ENCODE data around the gene GNG12. TPM values are rescaled to one million over a fixed set of nuclear protein-coding genes. Genes with fewer than 3 reads are reported as not detected.

The GNG12 gene
- total and polyA plus RNA-seq, 4 donors, result 61.3 to 157 (median 78.5) TPM

GRCh38 chr1:67685558-67686266 lies 147.6 kb downstream of the GNG12 start:
- Histone ChIP-seq H3K27ac (ENCODE audit: low read depth, low read length) (peak overlapping the region; percentile 64), H3K36me3 (ENCODE audit: control insufficient read depth, insufficient read depth, low read length) (no peaks in the 10 kb centered on the region), H3K27me3 (ENCODE audit: control insufficient read depth, insufficient read depth, low read length) (no peaks in the 10 kb centered on the region), H3K9me3 (ENCODE audit: control insufficient read depth, insufficient read depth, low read length) (no peaks in the 10 kb centered on the region), H3K4me3 (ENCODE audit: low read depth, low read length) (peak overlapping the region; percentile 86), H3K4me1 (ENCODE audit: control insufficient read depth, insufficient read depth, low read length) (peaks cover 14% of the 10 kb centered on the region)
- no peak for DNase-seq (ENCODE audit: low read depth in 4 of 6, low spot score in 6 of 6)
- under 1% methylated on average over 64 of the region's 65 CpGs for WGBS (ENCODE audit: insufficient coverage)

DNA sequence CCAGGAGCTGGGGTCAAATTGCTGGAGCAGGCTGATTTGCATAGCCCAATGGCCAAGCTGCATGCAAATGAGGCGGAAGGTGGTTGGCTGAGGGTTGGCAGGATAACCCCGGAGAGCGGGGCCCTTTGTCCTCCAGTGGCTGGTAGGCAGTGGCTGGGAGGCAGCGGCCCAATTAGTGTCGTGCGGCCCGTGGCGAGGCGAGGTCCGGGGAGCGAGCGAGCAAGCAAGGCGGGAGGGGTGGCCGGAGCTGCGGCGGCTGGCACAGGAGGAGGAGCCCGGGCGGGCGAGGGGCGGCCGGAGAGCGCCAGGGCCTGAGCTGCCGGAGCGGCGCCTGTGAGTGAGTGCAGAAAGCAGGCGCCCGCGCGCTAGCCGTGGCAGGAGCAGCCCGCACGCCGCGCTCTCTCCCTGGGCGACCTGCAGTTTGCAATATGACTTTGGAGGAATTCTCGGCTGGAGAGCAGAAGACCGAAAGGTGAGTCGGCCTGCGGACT lies 148.2 kb downstream of the GNG12 start, which contains the start of gene GADD45A:
Gene GADD45A, plus strand, starts transcription at position 135 of the 491 bp plus-strand sequence. Its CDS starts 294 bp downstream, at position 429.
- DNase-seq (ENCODE audit: low read depth in 4 of 6, low spot score in 6 of 6), result peak; percentile 90 to 99 (median 96)
- Histone ChIP-seq H3K4me1 (ENCODE audit: control insufficient read depth, insufficient read depth, low read length) (peaks cover 14% of the 10 kb centered on the region), H3K4me3 (ENCODE audit: low read depth, low read length) (peak within 1 kb of the TSS; percentile 86), H3K27me3 (ENCODE audit: control insufficient read depth, insufficient read depth, low read length) (no peaks in the 10 kb centered on the region), H3K36me3 (ENCODE audit: control insufficient read depth, insufficient read depth, low read length) (no peaks in the 10 kb centered on the region), H3K9me3 (ENCODE audit: control insufficient read depth, insufficient read depth, low read length) (no peaks in the 10 kb centered on the region), H3K27ac (ENCODE audit: low read depth, low read length) (peak within 1 kb of the TSS; percentile 64)
- WGBS (ENCODE audit: insufficient coverage), result 0% methylated on average over 39 of the region's 39 CpGs

- Histone ChIP-seq H3K4me3 (ENCODE audit: low read depth, low read length) (peak overlapping the region; percentile 86), H3K27me3 (ENCODE audit: control insufficient read depth, insufficient read depth, low read length) (no peaks in the 10 kb centered on the region), H3K27ac (ENCODE audit: low read depth, low read length) (peak overlapping the region; percentile 64), H3K36me3 (ENCODE audit: control insufficient read depth, insufficient read depth, low read length) (no peaks in the 10 kb centered on the region), H3K4me1 (ENCODE audit: control insufficient read depth, insufficient read depth, low read length) (peaks cover 14% of the 10 kb centered on the region), H3K9me3 (ENCODE audit: control insufficient read depth, insufficient read depth, low read length) (no peaks in the 10 kb centered on the region)
- DNase-seq (ENCODE audit: low read depth in 4 of 6, low spot score in 6 of 6), result peak in 1 of 6 donors; percentile 17
- 11% methylated on average over 4 of the region's 20 CpGs for WGBS (ENCODE audit: insufficient coverage)
These were observed 148.7 kb downstream of the GNG12 start for GRCh38 chr1:67684526-67685066.

- no peak overlapping the region for H3K4me3 ChIP-seq (ENCODE audit: low read depth, low read length)
- peaks cover 14% of the 10 kb centered on the region for H3K4me1 ChIP-seq (ENCODE audit: control insufficient read depth, insufficient read depth, low read length)
- H3K27ac ChIP-seq (ENCODE audit: low read depth, low read length), result peak overlapping the region; percentile 16
- H3K9me3 ChIP-seq (ENCODE audit: control insufficient read depth, insufficient read depth, low read length), result no peaks in the 10 kb centered on the region
- H3K27me3 ChIP-seq (ENCODE audit: control insufficient read depth, insufficient read depth, low read length), result no peaks in the 10 kb centered on the region
- peak in 1 of 6 donors; percentile 37 for DNase-seq (ENCODE audit: low read depth in 4 of 6, low spot score in 6 of 6)
- H3K36me3 ChIP-seq (ENCODE audit: control insufficient read depth, insufficient read depth, low read length), result no peaks in the 10 kb centered on the region
- WGBS (ENCODE audit: insufficient coverage), result 17% methylated on average over 3 of the region's 8 CpGs
These were observed 149.3 kb downstream of the GNG12 start for GRCh38 chr1:67683766-67684525.

- no peak for DNase-seq (ENCODE audit: low read depth in 4 of 6, low spot score in 6 of 6)
- Histone ChIP-seq H3K9me3 (ENCODE audit: control insufficient read depth, insufficient read depth, low read length) (no peaks in the 10 kb centered on the region), H3K4me1 (ENCODE audit: control insufficient read depth, insufficient read depth, low read length) (peaks cover 14% of the 10 kb centered on the region), H3K36me3 (ENCODE audit: control insufficient read depth, insufficient read depth, low read length) (no peaks in the 10 kb centered on the region), H3K27me3 (ENCODE audit: control insufficient read depth, insufficient read depth, low read length) (no peaks in the 10 kb centered on the region), H3K27ac (ENCODE audit: low read depth, low read length) (no peak overlapping the region), H3K4me3 (ENCODE audit: low read depth, low read length) (no peak overlapping the region)
- no CpG with 5 or more reads among the region's 3 CpGs for WGBS (ENCODE audit: insufficient coverage)
These were observed 150.0 kb downstream of the GNG12 start for GRCh38 chr1:67683316-67683715.

GRCh38 chr1:67682659-67683197 lies 150.5 kb downstream of the GNG12 start:
- peaks cover 14% of the 10 kb centered on the region for H3K4me1 ChIP-seq (ENCODE audit: control insufficient read depth, insufficient read depth, low read length)
- WGBS (ENCODE audit: insufficient coverage), result no CpG with 5 or more reads among the region's 3 CpGs
- H3K27me3 ChIP-seq (ENCODE audit: control insufficient read depth, insufficient read depth, low read length), result no peaks in the 10 kb centered on the region
- no peaks in the 10 kb centered on the region for H3K36me3 ChIP-seq (ENCODE audit: control insufficient read depth, insufficient read depth, low read length)
- no peak overlapping the region for H3K27ac ChIP-seq (ENCODE audit: low read depth, low read length)
- DNase-seq (ENCODE audit: low read depth in 4 of 6, low spot score in 6 of 6), result no peak
- H3K9me3 ChIP-seq (ENCODE audit: control insufficient read depth, insufficient read depth, low read length), result no peaks in the 10 kb centered on the region
- H3K4me3 ChIP-seq (ENCODE audit: low read depth, low read length), result no peak overlapping the region

DNA sequence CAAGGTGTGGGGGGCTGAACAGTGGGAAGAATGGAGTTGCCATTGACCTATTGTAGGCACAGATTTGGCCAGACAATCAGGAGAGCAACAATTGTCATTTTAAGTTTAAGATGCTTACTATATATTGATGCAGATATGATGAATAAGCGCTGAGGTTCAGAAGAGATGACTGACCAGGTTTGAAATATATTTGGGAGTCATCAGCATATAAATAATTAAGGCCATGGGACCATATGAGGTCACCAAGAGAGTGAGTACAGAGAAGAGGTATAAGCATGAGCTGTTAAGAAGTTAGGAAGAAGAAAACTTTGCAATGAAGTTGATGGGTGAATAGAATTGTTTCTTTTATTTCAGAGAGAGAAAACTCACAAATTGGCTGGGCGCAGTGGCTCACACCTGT lies 152.8 kb downstream of the GNG12 start:
- no peaks in the 10 kb centered on the region for H3K9me3 ChIP-seq (ENCODE audit: control insufficient read depth, insufficient read depth, low read length)
- 100% methylated on average over 2 of the region's 2 CpGs for WGBS (ENCODE audit: insufficient coverage)
- H3K4me3 ChIP-seq (ENCODE audit: low read depth, low read length), result no peak overlapping the region
- no peak overlapping the region for H3K27ac ChIP-seq (ENCODE audit: low read depth, low read length)
- no peaks in the 10 kb centered on the region for H3K36me3 ChIP-seq (ENCODE audit: control insufficient read depth, insufficient read depth, low read length)
- DNase-seq (ENCODE audit: low read depth in 4 of 6, low spot score in 6 of 6), result no peak
- no peaks in the 10 kb centered on the region for H3K27me3 ChIP-seq (ENCODE audit: control insufficient read depth, insufficient read depth, low read length)
- peaks cover 4% of the 10 kb centered on the region for H3K4me1 ChIP-seq (ENCODE audit: control insufficient read depth, insufficient read depth, low read length)

- Histone ChIP-seq H3K4me3 (ENCODE audit: low read depth, low read length) (no peak overlapping the region), H3K27ac (ENCODE audit: low read depth, low read length) (no peak overlapping the region), H3K27me3 (ENCODE audit: control insufficient read depth, insufficient read depth, low read length) (no peaks in the 10 kb centered on the region), H3K4me1 (ENCODE audit: control insufficient read depth, insufficient read depth, low read length) (peaks cover 1% of the 10 kb centered on the region), H3K9me3 (ENCODE audit: control insufficient read depth, insufficient read depth, low read length) (no peaks in the 10 kb centered on the region), H3K36me3 (ENCODE audit: control insufficient read depth, insufficient read depth, low read length) (no peaks in the 10 kb centered on the region)
- DNase-seq (ENCODE audit: low read depth in 4 of 6, low spot score in 6 of 6), result no peak
These were observed 153.6 kb downstream of the GNG12 start for GRCh38 chr1:67679691-67680090.

GRCh38 chr1:67677930-67678329 lies 155.3 kb downstream of the GNG12 start:
- no peak overlapping the region for H3K4me3 ChIP-seq (ENCODE audit: low read depth, low read length)
- H3K27me3 ChIP-seq (ENCODE audit: control insufficient read depth, insufficient read depth, low read length), result no peaks in the 10 kb centered on the region
- no peaks in the 10 kb centered on the region for H3K9me3 ChIP-seq (ENCODE audit: control insufficient read depth, insufficient read depth, low read length)
- no peaks in the 10 kb centered on the region for H3K36me3 ChIP-seq (ENCODE audit: control insufficient read depth, insufficient read depth, low read length)
- no CpG with 5 or more reads among the region's 2 CpGs for WGBS (ENCODE audit: insufficient coverage)
- H3K4me1 ChIP-seq (ENCODE audit: control insufficient read depth, insufficient read depth, low read length), result no peaks in the 10 kb centered on the region
- H3K27ac ChIP-seq (ENCODE audit: low read depth, low read length), result no peak overlapping the region
- no peak for DNase-seq (ENCODE audit: low read depth in 4 of 6, low spot score in 6 of 6)
